ENCODE results near the gene RNF145. TPM values are rescaled to one million over a fixed set of nuclear protein-coding genes. Genes with fewer than 3 reads are reported as not detected.

The RNF145 gene
- total RNA-seq, 1 donor from 2014 or later = 71.0 TPM

DNA sequence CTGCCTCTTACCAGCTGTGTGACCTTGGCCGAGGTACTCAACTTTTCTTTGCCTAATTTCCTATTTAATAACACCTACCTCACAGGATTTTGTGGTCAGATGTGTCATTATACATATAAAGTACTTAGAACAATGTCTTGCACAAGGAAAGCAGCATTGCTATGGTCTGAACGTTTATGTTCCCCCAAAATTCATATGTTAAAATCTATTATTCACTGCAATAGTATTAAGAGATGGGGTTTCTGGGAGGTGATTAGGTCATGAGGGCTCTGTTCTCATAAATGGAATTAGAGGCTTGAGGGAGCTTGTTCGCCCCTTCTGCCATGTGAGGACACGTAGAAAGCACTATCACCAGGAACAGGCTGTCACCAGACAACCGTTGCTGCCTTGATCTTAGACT, 10.9 kb upstream of the RNF145 start:
- Mint-ChIP-seq H3K4me3 (ENCODE audit: unreplicated experiment) (no peak overlapping the region), H3K27me3 (ENCODE audit: unreplicated experiment) (peaks cover 10% of the 10 kb centered on the region), H3K9me3 (ENCODE audit: unreplicated experiment) (peaks cover 2% of the 10 kb centered on the region), H3K4me1 (ENCODE audit: low read depth, unreplicated experiment) (no peaks in the 10 kb centered on the region), H3K27ac (ENCODE audit: unreplicated experiment) (no peak overlapping the region), H3K36me3 (ENCODE audit: unreplicated experiment) (no peaks in the 10 kb centered on the region)
- TF ChIP-seq, protein P1, sequence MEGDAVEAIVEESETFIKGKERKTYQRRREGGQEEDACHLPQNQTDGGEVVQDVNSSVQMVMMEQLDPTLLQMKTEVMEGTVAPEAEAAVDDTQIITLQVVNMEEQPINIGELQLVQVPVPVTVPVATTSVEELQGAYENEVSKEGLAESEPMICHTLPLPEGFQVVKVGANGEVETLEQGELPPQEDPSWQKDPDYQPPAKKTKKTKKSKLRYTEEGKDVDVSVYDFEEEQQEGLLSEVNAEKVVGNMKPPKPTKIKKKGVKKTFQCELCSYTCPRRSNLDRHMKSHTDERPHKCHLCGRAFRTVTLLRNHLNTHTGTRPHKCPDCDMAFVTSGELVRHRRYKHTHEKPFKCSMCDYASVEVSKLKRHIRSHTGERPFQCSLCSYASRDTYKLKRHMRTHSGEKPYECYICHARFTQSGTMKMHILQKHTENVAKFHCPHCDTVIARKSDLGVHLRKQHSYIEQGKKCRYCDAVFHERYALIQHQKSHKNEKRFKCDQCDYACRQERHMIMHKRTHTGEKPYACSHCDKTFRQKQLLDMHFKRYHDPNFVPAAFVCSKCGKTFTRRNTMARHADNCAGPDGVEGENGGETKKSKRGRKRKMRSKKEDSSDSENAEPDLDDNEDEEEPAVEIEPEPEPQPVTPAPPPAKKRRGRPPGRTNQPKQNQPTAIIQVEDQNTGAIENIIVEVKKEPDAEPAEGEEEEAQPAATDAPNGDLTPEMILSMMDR (IDR thresholded peaks at IDR 0.05; ENCODE audit: partially characterized antibody, unreplicated experiment) = no peak
- DNase-seq = no peak

DNA sequence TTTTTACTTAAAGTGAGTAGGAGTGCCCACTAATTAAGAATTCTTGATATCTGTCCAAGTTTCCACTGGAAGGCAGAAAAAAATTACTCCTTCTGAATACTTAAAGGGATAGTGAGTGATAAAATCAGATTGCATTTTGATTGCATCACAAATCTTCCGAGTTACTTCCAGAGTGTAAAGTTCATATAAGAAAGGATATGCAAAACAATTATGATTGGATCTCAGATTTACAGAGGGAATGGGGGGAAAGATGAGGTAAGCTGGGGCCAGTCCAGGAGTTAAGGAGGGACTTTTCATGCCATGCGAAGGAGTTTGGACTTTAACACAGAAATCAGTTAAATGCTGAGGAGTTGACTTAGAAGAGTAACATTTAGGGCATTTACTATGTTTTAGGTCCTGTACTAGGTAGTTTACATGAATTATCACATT, 9.3 kb upstream of the RNF145 start:
- Mint-ChIP-seq H3K27me3 (ENCODE audit: unreplicated experiment) (peaks cover 5% of the 10 kb centered on the region), H3K36me3 (ENCODE audit: unreplicated experiment) (no peaks in the 10 kb centered on the region), H3K27ac (ENCODE audit: unreplicated experiment) (no peak overlapping the region), H3K4me3 (ENCODE audit: unreplicated experiment) (no peak overlapping the region), H3K9me3 (ENCODE audit: unreplicated experiment) (peaks cover 2% of the 10 kb centered on the region), H3K4me1 (ENCODE audit: low read depth, unreplicated experiment) (no peaks in the 10 kb centered on the region)
- TF ChIP-seq, protein P1 (IDR thresholded peaks at IDR 0.05; ENCODE audit: partially characterized antibody, unreplicated experiment) = no peak
- no peak for DNase-seq

DNA sequence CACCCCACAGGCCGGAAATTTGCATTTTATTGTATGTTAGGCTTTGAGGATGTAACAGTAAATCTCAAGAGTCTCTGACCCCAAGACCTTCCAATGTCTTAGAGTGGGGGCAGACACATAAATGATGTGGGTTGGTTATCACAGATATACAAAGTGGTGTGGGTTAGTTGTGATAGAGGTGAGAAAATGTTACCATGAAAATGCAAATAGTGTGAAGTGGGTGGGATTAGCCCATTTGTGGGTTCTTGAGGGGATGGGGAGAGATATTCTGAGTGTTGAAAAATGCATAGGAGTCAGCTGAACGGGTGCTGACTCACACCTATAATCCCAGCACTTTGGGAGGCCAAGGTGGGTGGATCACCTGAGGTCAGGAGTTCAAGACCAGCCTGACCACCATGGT, 7.9 kb upstream of the RNF145 start:
- Mint-ChIP-seq H3K4me1 (ENCODE audit: low read depth, unreplicated experiment) (no peaks in the 10 kb centered on the region), H3K4me3 (ENCODE audit: unreplicated experiment) (no peak overlapping the region), H3K27me3 (ENCODE audit: unreplicated experiment) (peaks cover 2% of the 10 kb centered on the region), H3K36me3 (ENCODE audit: unreplicated experiment) (no peaks in the 10 kb centered on the region), H3K9me3 (ENCODE audit: unreplicated experiment) (peaks cover 2% of the 10 kb centered on the region), H3K27ac (ENCODE audit: unreplicated experiment) (no peak overlapping the region)
- DNase-seq = no peak
- TF ChIP-seq, protein P1 (IDR thresholded peaks at IDR 0.05; ENCODE audit: partially characterized antibody, unreplicated experiment) = no peak

- H3K4me1 Mint-ChIP-seq (ENCODE audit: low read depth, unreplicated experiment) = no peaks in the 10 kb centered on the region
- H3K9me3 Mint-ChIP-seq (ENCODE audit: unreplicated experiment) = no peaks in the 10 kb centered on the region
- H3K27ac Mint-ChIP-seq (ENCODE audit: unreplicated experiment) = no peak overlapping the region
- H3K36me3 Mint-ChIP-seq (ENCODE audit: unreplicated experiment) = no peaks in the 10 kb centered on the region
- no peak for DNase-seq
- H3K4me3 Mint-ChIP-seq (ENCODE audit: unreplicated experiment) = no peak overlapping the region
- no peaks in the 10 kb centered on the region for H3K27me3 Mint-ChIP-seq (ENCODE audit: unreplicated experiment)
- TF ChIP-seq, protein P1 (IDR thresholded peaks at IDR 0.05; ENCODE audit: partially characterized antibody, unreplicated experiment) = no peak
Observed at GRCh38 chr5:159216454-159216853, 7.1 kb upstream of the RNF145 start.

- Mint-ChIP-seq H3K27ac (ENCODE audit: unreplicated experiment) (no peak overlapping the region), H3K27me3 (ENCODE audit: unreplicated experiment) (no peaks in the 10 kb centered on the region), H3K36me3 (ENCODE audit: unreplicated experiment) (no peaks in the 10 kb centered on the region), H3K9me3 (ENCODE audit: unreplicated experiment) (no peaks in the 10 kb centered on the region), H3K4me3 (ENCODE audit: unreplicated experiment) (no peak overlapping the region), H3K4me1 (ENCODE audit: low read depth, unreplicated experiment) (no peaks in the 10 kb centered on the region)
- DNase-seq = no peak
- TF ChIP-seq, protein P1 (IDR thresholded peaks at IDR 0.05; ENCODE audit: partially characterized antibody, unreplicated experiment) = no peak
Observed at GRCh38 chr5:159215886-159216285, 6.5 kb upstream of the RNF145 start.
